Osteocyte (in vitro differentiated cells): Measurements from ENCODE around the gene CDKL1. TPM values are rescaled to one million over a fixed set of nuclear protein-coding genes. Genes with fewer than 3 reads are reported as not detected.

Source experiments
- DNase-seq: peaks from one replicate; pipeline ENCODE4 v3.0.0; 2021; ENCODE audit warnings: mixed read lengths; ENCODE audit not compliant: unreplicated experiment; ENCODE audit errors: extremely low spot score
- H3K27ac Mint-ChIP-seq: one replicate; pipeline ENCODE4 v1.8.0; 2021; ENCODE audit warnings: mild to moderate bottlenecking, mixed read lengths; ENCODE audit not compliant: unreplicated experiment
- H3K27me3 Mint-ChIP-seq: one replicate; pipeline ENCODE4 v1.8.0; 2021; ENCODE audit warnings: mixed read lengths; ENCODE audit not compliant: unreplicated experiment
- H3K36me3 Mint-ChIP-seq: one replicate; pipeline ENCODE4 v1.8.0; 2021; ENCODE audit warnings: mixed read lengths; ENCODE audit not compliant: unreplicated experiment
- H3K4me1 Mint-ChIP-seq: one replicate; pipeline ENCODE4 v1.8.0; 2021; ENCODE audit warnings: mixed read lengths; ENCODE audit not compliant: unreplicated experiment
- H3K4me3 Mint-ChIP-seq: one replicate; pipeline ENCODE4 v1.8.0; 2021; ENCODE audit warnings: mild to moderate bottlenecking, moderate library complexity, mixed read lengths; ENCODE audit not compliant: unreplicated experiment
- H3K9me3 Mint-ChIP-seq: one replicate; pipeline ENCODE4 v1.8.0; 2021; ENCODE audit warnings: mixed read lengths; ENCODE audit not compliant: unreplicated experiment
- CTCF ChIP-seq: fragments of 200-600 bp; sonication (generic); IDR thresholded peaks from 2 replicates; pipeline ENCODE4 v1.5.0; 2021; ENCODE audit warnings: antibody characterized with exemption, mild to moderate bottlenecking, moderate library complexity
- total RNA-seq: library from RNA; stranded (reverse); gene quantifications from 2 replicates; pipeline ENCODE4 v1.2.1, GENCODE V29; 2021

Gene CDKL1
- total RNA-seq, 1 donor from 2014 or later = 9.0 TPM

GRCh38 chr14:50398189-50398580 is 1.5 kb upstream of the CDKL1 start:
- no peaks in the 10 kb centered on the region for H3K27me3 Mint-ChIP-seq
- H3K9me3 Mint-ChIP-seq = no peaks in the 10 kb centered on the region
- H3K36me3 Mint-ChIP-seq = no peaks in the 10 kb centered on the region
- H3K27ac Mint-ChIP-seq = peak overlapping the region; percentile 40
- TF ChIP-seq CTCF = no peak
- H3K4me1 Mint-ChIP-seq = peaks cover 62% of the 10 kb centered on the region
- no peak overlapping the region for H3K4me3 Mint-ChIP-seq
- no peak for DNase-seq

DNA sequence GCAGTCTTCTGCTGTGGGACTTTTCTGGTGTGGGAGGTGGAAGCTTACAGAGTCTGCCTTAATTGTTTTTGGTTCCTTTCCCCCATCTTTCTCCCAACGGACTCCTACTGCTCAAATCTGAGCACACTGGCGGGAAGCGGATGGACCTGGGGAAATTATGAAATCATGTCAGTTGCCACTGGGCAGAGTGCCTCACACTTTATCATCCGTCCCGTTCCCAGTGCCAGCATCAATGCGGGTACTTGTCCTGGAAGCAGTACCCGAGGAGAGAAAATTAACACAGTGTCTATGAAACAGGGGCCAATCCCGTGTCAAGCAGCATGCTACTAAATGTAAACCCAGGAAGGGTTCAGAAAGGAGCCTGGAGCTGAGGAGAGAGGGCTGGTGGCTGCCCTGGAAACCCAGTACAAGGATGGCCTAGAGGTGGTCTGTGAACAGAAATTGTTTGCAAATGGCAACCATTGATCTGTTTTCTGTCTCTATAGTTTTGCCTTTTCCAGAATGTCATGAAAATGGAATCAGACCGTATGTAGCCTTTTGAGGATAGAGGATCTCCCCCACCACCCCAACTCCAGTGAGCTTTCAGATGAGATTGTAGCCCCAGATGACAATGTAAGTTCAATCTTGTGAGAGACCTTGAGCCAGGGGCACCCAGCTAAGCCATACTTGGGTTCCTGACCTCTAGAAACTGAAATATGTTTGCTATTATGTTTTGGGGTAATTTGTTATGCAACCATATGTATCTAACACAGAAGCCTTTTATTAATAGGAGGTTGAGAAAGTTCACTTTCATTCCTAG is 908 bp upstream of the CDKL1 start:
- Mint-ChIP-seq H3K27me3 (no peaks in the 10 kb centered on the region), H3K36me3 (peaks cover 5% of the 10 kb centered on the region), H3K4me3 (peak overlapping the region; percentile 83), H3K9me3 (no peaks in the 10 kb centered on the region), H3K27ac (peak overlapping the region; percentile 84), H3K4me1 (peaks cover 57% of the 10 kb centered on the region)
- no peak for TF ChIP-seq CTCF
- DNase-seq = no peak

GRCh38 chr14:50395448-50395847 is 1.2 kb downstream of the CDKL1 start:
- Mint-ChIP-seq H3K27me3 (no peaks in the 10 kb centered on the region), H3K9me3 (no peaks in the 10 kb centered on the region), H3K36me3 (peaks cover 10% of the 10 kb centered on the region), H3K4me1 (peaks cover 50% of the 10 kb centered on the region), H3K27ac (peak overlapping the region; percentile 93), H3K4me3 (peak overlapping the region; percentile 80)
- TF ChIP-seq CTCF = no peak
- DNase-seq = no peak

DNA sequence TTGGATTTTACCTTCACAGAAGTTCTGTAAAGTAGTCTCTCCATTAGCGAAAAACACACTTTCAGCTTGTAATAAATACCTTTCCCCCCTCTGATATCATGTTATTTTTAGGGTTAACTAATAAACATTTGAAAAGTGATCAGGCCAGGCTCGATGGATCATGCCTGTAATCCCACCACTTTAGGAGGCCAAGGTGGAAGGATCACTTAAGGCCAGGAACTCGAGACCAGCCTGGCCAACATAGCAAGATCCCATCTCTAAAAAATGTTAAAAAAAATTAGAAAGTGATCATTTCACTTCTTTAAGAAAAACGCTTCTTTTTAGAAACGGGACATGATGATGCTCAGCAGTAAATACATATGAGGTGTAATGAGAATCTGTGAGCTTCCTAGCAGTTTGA is 2.0 kb downstream of the CDKL1 start:
- DNase-seq = no peak
- Mint-ChIP-seq H3K27ac (no peak overlapping the region), H3K4me1 (peaks cover 43% of the 10 kb centered on the region), H3K36me3 (peaks cover 10% of the 10 kb centered on the region), H3K9me3 (no peaks in the 10 kb centered on the region), H3K27me3 (no peaks in the 10 kb centered on the region), H3K4me3 (no peak overlapping the region)
- no peak for TF ChIP-seq CTCF

GRCh38 chr14:50389668-50390441 is 6.8 kb downstream of the CDKL1 start:
- Mint-ChIP-seq H3K27ac (no peak overlapping the region), H3K36me3 (peaks cover 10% of the 10 kb centered on the region), H3K4me1 (peaks cover 10% of the 10 kb centered on the region), H3K9me3 (no peaks in the 10 kb centered on the region), H3K4me3 (no peak overlapping the region), H3K27me3 (no peaks in the 10 kb centered on the region)
- DNase-seq = no peak
- TF ChIP-seq CTCF = no peak
